ENCODE results near the gene CCDC33. TPM values are rescaled to one million over a fixed set of nuclear protein-coding genes. Genes with fewer than 3 reads are reported as not detected.
A peak's percentile ranks its signal among the peaks of the same experiment; 100 is the strongest.

CCDC33 gene
- total RNA-seq, 2 donors from 2014 or later, result 1.5 TPM; not detected in 1

GRCh38 chr15:74202452-74203401 is 33.4 kb upstream of the CCDC33 start, which contains the start of gene STRA6:
Gene STRA6 (minus strand): TSS chr15:74202787. CDS start chr15:74202267, 520 bp downstream.
- H3K4me1 ChIP-seq (replicated peaks), result no peaks in the 10 kb centered on the region
- TF ChIP-seq POLR2AphosphoS5 (IDR thresholded peaks at IDR 0.05), result no peak
- TF ChIP-seq CTCF (IDR thresholded peaks at IDR 0.05), result no peak
- intact Hi-C loops (cut with DNase I), result no loop called here
- no peak within 1 kb of the TSS for H3K4me3 ChIP-seq
- peak within 1 kb of the TSS in 1 of 2 donors; percentile 15 for H3K27ac ChIP-seq
- peaks cover 2% of the 10 kb centered on the region for H3K27me3 ChIP-seq (replicated peaks; ENCODE audit: insufficient read depth)
- DNase-seq (ENCODE audit: low spot score), result no peak
- H3K36me3 ChIP-seq, result no peaks in the 10 kb centered on the region
- 40% methylated on average over 26 of the region's 26 CpGs for WGBS
- H3K9me3 ChIP-seq, result no peaks in the 10 kb centered on the region

DNA sequence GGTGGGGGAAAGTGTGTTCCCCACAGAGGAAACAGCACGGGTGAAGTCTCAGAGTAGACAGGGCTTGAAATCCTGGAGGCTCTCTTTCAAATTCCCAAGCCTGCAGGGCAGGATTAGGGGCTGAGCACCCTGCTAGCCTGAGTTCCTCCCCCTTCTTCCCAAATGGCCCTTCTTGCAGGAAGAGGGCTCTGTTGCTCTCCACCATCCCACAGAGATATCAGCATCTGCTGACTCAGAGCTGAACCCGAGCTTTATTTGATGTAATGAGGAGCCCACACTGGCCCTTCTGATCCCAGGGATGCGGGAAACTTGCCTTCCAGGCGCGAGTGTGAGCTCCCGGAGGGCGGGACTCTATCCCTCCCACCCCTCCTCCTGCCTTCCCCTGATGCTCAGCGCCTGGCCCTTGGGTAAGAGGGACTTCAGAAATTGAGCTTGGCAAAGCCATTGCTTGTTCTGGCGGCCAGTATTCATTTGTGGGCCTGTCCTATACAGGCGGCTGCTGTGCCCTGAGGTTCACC is 32.2 kb upstream of the CCDC33 start:
- peaks cover 2% of the 10 kb centered on the region for H3K27me3 ChIP-seq (replicated peaks; ENCODE audit: insufficient read depth)
- WGBS, result 51% methylated on average over 10 of the region's 10 CpGs
- TF ChIP-seq POLR2AphosphoS5 (IDR thresholded peaks at IDR 0.05) (no peak), POLR2A (IDR thresholded peaks at IDR 0.05) (no peak), CTCF (IDR thresholded peaks at IDR 0.05) (no peak)
- no peak overlapping the region for H3K27ac ChIP-seq
- DNase-seq (ENCODE audit: low spot score), result no peak
- H3K36me3 ChIP-seq, result no peaks in the 10 kb centered on the region
- no peak overlapping the region for H3K4me3 ChIP-seq
- H3K4me1 ChIP-seq (replicated peaks), result no peaks in the 10 kb centered on the region
- intact Hi-C loops (cut with DNase I), result no loop called here
- no peaks in the 10 kb centered on the region for H3K9me3 ChIP-seq

DNA sequence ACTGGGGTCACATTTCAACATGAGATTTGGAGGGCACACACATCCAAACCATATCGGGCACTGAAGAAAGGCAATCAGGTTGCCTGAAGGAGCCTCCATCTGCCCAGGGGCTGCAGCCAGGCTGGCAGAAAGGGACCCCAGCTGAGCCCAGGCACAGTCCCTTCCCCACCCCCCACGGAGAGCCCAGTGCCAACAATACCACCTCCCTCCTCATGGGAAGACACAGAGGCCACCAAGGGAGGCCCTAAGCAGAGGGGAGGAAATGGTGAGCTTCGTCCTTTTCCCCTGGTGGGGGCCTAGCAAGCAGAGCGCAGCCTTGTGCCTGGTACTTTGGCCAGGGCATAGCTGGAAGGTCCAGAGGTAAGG is 30.6 kb upstream of the CCDC33 start:
- Histone ChIP-seq H3K36me3 (no peaks in the 10 kb centered on the region), H3K27ac (no peak overlapping the region), H3K4me1 (replicated peaks) (no peaks in the 10 kb centered on the region)

DNA sequence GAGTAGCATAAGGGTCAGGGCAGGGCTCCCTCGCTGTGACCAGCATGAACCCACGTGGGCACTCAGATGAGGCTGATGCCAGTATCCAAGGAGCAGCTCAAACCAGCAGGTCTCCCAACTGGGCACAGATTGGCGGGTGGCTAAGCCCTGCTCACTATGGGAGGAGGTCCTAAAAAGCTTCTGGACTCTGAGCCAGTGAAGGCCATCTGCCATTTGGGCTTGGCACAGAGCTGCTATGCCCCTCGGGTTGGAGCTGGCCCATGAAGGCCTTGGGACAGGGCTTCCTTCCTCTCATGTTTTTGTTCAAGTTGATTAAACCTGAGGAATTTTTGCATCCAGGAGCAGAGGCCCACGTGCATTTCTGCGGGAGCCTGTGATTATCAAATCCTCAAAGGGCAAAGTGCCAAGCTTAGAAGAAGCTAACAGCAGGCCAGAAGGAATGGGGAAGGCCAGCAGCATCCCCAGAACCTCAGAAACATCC is 29.3 kb upstream of the CCDC33 start:
- TF ChIP-seq POLR2AphosphoS5 (IDR thresholded peaks at IDR 0.05) (no peak), CTCF (IDR thresholded peaks at IDR 0.05) (no peak), POLR2A (IDR thresholded peaks at IDR 0.05) (no peak)
- no peaks in the 10 kb centered on the region for H3K36me3 ChIP-seq
- intact Hi-C loops (cut with DNase I), result no loop called here
- WGBS, result 45% methylated on average over 6 of the region's 6 CpGs
- H3K4me1 ChIP-seq (replicated peaks), result no peaks in the 10 kb centered on the region
- H3K27ac ChIP-seq, result no peak overlapping the region
- peaks cover 2% of the 10 kb centered on the region for H3K27me3 ChIP-seq (replicated peaks; ENCODE audit: insufficient read depth)
- H3K4me3 ChIP-seq, result no peak overlapping the region
- DNase-seq (ENCODE audit: low spot score), result no peak
- H3K9me3 ChIP-seq, result no peaks in the 10 kb centered on the region

More for the DNA sequence above, 30.6 kb upstream of the CCDC33 start:
- intact Hi-C loops (cut with DNase I), result no loop called here
- Histone ChIP-seq H3K27me3 (replicated peaks; ENCODE audit: insufficient read depth) (peaks cover 2% of the 10 kb centered on the region), H3K9me3 (no peaks in the 10 kb centered on the region), H3K4me3 (no peak overlapping the region)
- TF ChIP-seq CTCF (IDR thresholded peaks at IDR 0.05) (no peak), POLR2A (IDR thresholded peaks at IDR 0.05) (no peak), POLR2AphosphoS5 (IDR thresholded peaks at IDR 0.05) (no peak)
- 82% methylated on average over 4 of the region's 4 CpGs for WGBS
- no peak for DNase-seq (ENCODE audit: low spot score)
